ENCODE measurements around the gene ADGRG3.

Gene ADGRG3

DNA sequence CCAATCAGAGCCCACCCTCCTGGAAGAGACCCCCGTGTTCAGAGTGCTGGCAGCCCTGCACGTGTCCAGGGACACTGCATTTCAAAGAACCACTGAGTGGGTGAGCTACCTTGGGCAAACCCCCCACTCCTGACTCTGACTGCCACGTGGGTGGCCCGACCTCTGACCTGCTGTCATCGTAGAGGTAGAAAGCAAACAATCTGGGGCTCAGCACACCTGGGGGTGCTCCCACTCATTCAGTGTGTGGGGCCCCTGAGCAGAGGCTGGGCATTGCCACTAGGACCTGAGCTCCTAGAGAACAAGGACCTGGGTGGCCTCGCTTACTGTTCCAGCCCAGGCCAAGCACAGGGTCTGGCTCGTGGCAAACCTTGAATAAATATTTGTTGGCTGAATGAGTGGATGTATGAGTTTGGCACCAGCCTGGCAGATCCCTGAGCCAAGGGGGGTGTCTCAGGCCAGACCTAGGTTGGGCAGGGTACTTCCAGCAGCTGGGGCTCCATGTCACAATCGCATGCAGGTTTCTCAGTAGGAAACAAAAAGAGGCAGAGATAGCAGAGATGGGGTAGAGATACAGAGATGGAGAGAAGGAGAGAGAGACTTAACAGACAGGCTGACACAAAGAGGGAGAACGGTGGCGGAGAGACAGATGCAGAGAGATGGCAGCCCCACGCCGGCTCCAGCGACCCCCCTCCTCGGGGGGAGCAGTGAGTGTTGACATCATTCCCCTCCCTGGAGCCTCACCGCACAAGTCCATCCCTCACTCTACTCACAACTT, 21.1 kb downstream of the ADGRG3 start:
- Histone ChIP-seq H3K9me3 (ENCODE audit: control insufficient read depth in 1 of 2, low read length in 2 of 2) (no peaks in the 10 kb centered on the region), H3K27ac (ENCODE audit: low read length) (no peak overlapping the region), H3K4me3 (ENCODE audit: low read depth in 1 of 2, low read length in 2 of 2) (no peak overlapping the region), H3K4me1 (ENCODE audit: control insufficient read depth in 1 of 2, insufficient read depth in 2 of 2, low read length in 2 of 2) (peaks cover 0 to 5% of the 10 kb centered on the region in 2 donors), H3K36me3 (ENCODE audit: control insufficient read depth in 1 of 2, insufficient read depth in 2 of 2, low read length in 2 of 2) (no peaks in the 10 kb centered on the region), H3K27me3 (ENCODE audit: low read depth, low read length) (no peaks in the 10 kb centered on the region)

DNA sequence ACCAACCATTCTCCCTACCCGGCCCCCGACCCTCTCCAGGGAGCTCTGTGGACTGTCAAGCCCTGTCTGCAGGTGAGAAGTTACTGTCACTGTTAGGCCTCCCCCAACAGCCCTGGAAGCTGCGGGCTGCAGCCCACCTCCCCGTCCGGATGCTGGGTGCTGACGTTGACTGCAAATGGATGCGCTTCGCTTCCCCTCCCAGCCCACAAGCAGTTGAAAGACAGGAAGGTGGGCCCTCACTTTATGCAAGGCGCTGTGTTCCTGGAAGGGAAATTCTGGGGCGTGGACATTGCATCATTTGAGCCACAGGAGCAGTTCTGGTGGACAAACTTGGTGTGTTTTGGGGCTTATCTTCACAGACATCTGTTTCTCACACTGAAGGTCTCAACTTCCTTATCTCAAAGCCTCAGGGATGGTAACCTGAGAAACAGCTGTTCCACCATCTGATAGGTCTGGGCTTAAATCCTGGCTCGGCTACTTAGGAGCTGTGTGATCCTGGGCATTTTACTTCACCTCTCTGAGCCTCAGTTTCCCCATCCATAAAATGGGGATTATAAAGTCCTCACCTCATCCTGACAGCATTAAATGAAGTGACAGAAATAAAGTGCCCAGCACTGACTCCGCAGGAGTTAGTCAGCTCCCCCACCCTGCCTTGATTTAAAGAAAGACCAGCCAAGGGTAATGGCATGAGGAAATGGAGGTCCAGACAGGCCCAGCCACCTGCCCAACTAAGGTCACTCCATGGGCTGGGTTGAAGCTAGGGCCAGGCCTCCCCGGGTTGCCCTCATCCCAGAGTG, 21.9 kb downstream of the ADGRG3 start:
- H3K27me3 ChIP-seq (ENCODE audit: low read depth, low read length) = no peaks in the 10 kb centered on the region
- H3K4me3 ChIP-seq (ENCODE audit: low read depth in 1 of 2, low read length in 2 of 2) = no peak overlapping the region
- H3K4me1 ChIP-seq (ENCODE audit: control insufficient read depth in 1 of 2, insufficient read depth in 2 of 2, low read length in 2 of 2) = peaks cover 0 to 5% of the 10 kb centered on the region in 2 donors
- no peaks in the 10 kb centered on the region for H3K9me3 ChIP-seq (ENCODE audit: control insufficient read depth in 1 of 2, low read length in 2 of 2)
- no peaks in the 10 kb centered on the region for H3K36me3 ChIP-seq (ENCODE audit: control insufficient read depth in 1 of 2, insufficient read depth in 2 of 2, low read length in 2 of 2)
- no peak overlapping the region for H3K27ac ChIP-seq (ENCODE audit: low read length)

DNA sequence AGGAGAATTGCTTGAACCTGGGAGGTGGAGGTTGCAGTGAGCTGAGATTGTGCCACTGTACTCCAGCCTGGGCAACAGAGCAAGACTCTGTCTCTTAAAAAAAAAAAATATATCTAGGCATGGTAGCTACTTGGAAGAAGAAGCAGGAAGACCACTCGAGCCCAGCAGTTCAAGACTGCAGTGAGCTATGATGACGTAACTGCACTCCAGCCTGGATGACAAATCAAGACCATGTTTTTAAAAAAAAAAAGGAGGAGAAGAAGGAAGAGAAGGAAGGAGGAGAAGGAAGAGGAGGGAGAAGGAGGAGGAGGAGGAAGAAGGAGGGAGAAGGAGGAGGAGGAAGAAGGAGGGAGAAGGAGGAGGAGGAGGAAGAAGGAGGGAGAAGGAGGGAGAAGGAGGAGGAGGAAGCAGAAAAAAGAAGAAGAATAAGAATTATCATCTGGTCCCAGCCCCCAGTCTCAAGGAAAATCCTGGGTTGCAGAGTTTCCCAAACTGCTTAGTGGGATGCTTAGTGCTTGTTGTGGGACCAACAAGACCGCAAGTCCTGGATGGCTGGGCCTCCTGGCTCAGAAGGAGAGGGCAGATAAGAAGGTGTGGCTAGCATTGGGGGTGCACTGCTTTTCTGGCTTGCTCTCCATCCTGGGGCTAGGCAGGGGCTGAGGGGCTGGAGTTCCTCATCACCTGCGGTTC, 22.8 kb downstream of the ADGRG3 start:
- Histone ChIP-seq H3K36me3 (ENCODE audit: control insufficient read depth in 1 of 2, insufficient read depth in 2 of 2, low read length in 2 of 2) (no peaks in the 10 kb centered on the region), H3K27ac (ENCODE audit: low read length) (no peak overlapping the region), H3K4me1 (ENCODE audit: control insufficient read depth in 1 of 2, insufficient read depth in 2 of 2, low read length in 2 of 2) (peaks cover 0 to 5% of the 10 kb centered on the region in 2 donors), H3K4me3 (ENCODE audit: low read depth in 1 of 2, low read length in 2 of 2) (no peak overlapping the region), H3K27me3 (ENCODE audit: low read depth, low read length) (no peaks in the 10 kb centered on the region), H3K9me3 (ENCODE audit: control insufficient read depth in 1 of 2, low read length in 2 of 2) (no peaks in the 10 kb centered on the region)

DNA sequence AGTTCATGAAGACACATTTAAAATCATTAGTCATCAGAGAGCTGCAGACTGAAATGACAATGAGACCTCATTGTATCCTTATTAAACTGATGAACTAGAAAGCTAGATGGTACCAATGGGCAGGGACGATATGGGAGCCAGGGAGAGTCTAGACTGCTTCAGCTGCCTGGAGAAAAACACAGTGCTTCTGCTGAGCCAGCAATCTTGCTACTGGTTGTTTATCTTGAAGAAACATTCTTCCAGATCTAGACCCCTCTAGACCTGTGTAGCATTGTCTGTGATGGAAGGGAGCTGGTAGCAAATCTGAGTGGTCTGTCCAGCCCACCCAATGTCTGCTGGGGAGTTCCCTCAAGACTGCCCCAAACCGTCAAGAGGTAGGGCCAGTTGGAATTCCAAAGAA, 24.5 kb downstream of the ADGRG3 start:
- H3K9me3 ChIP-seq (ENCODE audit: control insufficient read depth in 1 of 2, low read length in 2 of 2) = no peaks in the 10 kb centered on the region
- H3K4me3 ChIP-seq (ENCODE audit: low read depth in 1 of 2, low read length in 2 of 2) = no peak overlapping the region
- H3K27ac ChIP-seq (ENCODE audit: low read length) = no peak overlapping the region
- no peaks in the 10 kb centered on the region for H3K36me3 ChIP-seq (ENCODE audit: control insufficient read depth in 1 of 2, insufficient read depth in 2 of 2, low read length in 2 of 2)
- no peaks in the 10 kb centered on the region for H3K27me3 ChIP-seq (ENCODE audit: low read depth, low read length)
- H3K4me1 ChIP-seq (ENCODE audit: control insufficient read depth in 1 of 2, insufficient read depth in 2 of 2, low read length in 2 of 2) = peaks cover 0 to 5% of the 10 kb centered on the region in 2 donors

DNA sequence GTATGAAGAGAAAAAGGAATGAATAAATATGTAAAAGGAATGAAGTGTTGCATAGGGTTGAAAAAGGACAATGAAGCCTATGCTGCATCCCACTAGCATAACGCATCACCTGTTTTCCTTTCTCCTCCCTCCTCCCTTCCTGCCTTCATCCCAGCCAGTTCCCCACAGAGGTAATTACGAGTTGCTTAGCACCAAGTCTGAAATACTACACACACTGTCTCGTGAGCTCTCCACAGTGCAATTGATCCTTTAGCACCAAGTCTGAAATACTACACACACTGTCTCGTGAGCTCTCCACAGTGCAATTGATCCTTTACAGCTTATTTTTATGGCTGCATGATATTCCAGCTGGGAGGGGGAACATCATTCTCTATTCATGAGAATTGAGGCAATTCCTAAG, 25.4 kb downstream of the ADGRG3 start:
- Histone ChIP-seq H3K4me1 (ENCODE audit: control insufficient read depth in 1 of 2, insufficient read depth in 2 of 2, low read length in 2 of 2) (peaks cover 0 to 5% of the 10 kb centered on the region in 2 donors), H3K36me3 (ENCODE audit: control insufficient read depth in 1 of 2, insufficient read depth in 2 of 2, low read length in 2 of 2) (no peaks in the 10 kb centered on the region), H3K9me3 (ENCODE audit: control insufficient read depth in 1 of 2, low read length in 2 of 2) (no peaks in the 10 kb centered on the region), H3K4me3 (ENCODE audit: low read depth in 1 of 2, low read length in 2 of 2) (no peak overlapping the region), H3K27me3 (ENCODE audit: low read depth, low read length) (no peaks in the 10 kb centered on the region), H3K27ac (ENCODE audit: low read length) (no peak overlapping the region)

DNA sequence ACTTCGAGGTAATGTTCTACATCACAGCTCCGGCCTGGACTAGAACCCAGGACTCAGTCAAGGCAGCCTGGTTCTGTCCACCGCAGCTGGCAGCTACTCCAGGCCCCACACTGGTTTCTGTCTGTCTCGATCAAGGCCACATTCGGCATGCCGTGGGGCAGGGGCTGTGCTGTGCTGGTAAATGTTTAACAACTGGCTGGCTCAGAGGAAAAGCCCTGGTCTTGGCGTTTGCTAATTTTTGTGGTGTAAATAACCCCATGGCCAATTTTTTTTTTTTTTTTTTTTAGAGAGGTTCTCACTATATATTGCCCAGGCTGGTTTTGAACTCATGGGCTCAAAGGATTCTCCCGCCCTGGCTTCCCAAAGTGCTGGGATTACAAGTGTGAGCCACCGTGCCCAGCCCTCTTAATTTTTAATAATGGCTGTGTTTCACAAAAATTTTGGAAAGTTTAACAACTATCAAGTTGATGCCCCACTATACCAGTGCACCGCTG, 26.2 kb downstream of the ADGRG3 start:
- no peaks in the 10 kb centered on the region for H3K36me3 ChIP-seq (ENCODE audit: control insufficient read depth in 1 of 2, insufficient read depth in 2 of 2, low read length in 2 of 2)
- H3K27ac ChIP-seq (ENCODE audit: low read length) = no peak overlapping the region
- peak overlapping the region in 1 of 2 donors; percentile 33 for H3K4me3 ChIP-seq (ENCODE audit: low read depth in 1 of 2, low read length in 2 of 2)
- peaks cover 0 to 5% of the 10 kb centered on the region in 2 donors for H3K4me1 ChIP-seq (ENCODE audit: control insufficient read depth in 1 of 2, insufficient read depth in 2 of 2, low read length in 2 of 2)
- no peaks in the 10 kb centered on the region for H3K27me3 ChIP-seq (ENCODE audit: low read depth, low read length)
- H3K9me3 ChIP-seq (ENCODE audit: control insufficient read depth in 1 of 2, low read length in 2 of 2) = no peaks in the 10 kb centered on the region

DNA sequence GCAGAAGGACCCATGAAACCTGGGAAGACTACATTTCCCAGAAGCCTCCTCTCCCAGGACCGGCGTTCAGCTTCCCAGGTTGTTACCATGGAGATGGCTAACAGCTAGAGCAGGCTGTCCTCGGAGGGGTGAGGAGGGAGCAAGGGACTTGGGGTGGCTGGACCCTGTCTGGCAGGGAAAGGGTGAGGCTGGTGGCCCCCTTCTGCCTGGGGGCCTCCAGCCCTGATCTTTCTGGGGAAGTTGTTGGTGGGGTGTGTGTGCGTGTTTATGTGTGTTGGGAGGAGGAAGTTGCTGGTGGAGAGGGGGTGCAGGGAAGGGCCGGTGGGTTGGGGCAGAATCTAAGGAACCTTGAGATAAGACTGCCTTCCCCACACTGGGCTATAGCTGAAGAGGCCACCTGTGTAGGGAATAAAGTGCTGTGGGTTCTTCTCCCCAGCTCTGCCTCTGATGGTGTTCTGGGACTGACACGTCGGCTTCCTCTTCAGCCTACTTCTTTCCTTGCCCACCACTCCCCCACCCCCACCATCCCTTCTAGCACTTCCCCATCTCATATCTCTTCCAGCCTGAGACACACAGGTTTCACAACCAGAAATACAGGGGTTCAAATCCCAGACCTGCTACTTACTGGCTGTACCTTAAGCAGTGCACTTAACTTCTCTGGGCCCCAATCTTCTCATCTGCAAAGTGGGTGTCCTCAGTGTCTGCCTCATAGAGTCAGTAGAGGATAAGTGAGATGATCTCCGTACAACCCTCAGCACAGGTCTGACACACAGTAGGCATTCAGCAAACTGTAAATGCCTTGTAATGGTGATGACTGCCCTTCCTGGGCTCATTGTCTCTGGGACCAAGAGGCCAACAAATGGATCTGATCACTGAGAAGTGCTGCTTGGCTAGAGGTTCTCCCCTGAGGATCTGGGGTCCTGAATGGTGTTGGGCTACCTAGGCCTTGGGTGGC, 26.9 kb downstream of the ADGRG3 start, which contains the start of gene DRC7:
Gene DRC7, plus strand, starts transcription at position 82 of the 955 bp plus-strand sequence. CDS start 3,144 bp downstream, outside the sequence.
- Histone ChIP-seq H3K4me3 (ENCODE audit: low read depth in 1 of 2, low read length in 2 of 2) (peak within 1 kb of the TSS; percentile 21 to 33), H3K27me3 (ENCODE audit: low read depth, low read length) (no peaks in the 10 kb centered on the region), H3K36me3 (ENCODE audit: control insufficient read depth in 1 of 2, insufficient read depth in 2 of 2, low read length in 2 of 2) (no peaks in the 10 kb centered on the region), H3K4me1 (ENCODE audit: control insufficient read depth in 1 of 2, insufficient read depth in 2 of 2, low read length in 2 of 2) (peaks cover 0 to 5% of the 10 kb centered on the region in 2 donors), H3K27ac (ENCODE audit: low read length) (no peak within 1 kb of the TSS), H3K9me3 (ENCODE audit: control insufficient read depth in 1 of 2, low read length in 2 of 2) (no peaks in the 10 kb centered on the region)

DNA sequence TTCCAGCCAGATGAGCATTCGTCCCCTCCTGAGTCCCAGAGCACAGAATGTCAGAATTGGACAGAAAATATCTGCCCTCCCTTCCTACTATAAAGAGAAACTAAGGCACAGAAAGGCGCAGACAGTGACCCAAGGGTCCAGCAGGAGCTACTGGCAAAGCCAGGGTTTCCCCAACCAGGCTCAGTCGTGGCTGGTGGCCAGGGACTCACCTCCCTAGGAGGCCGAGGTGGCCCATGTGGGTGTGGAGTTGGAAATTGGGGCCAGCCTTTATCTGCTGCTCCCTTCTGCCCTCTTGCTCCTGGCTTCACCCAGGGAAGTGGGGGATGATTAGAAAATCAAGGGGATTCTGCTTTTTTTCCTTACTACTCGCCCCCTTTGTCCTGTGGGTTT, 27.6 kb downstream of the ADGRG3 start:
- H3K4me3 ChIP-seq (ENCODE audit: low read depth in 1 of 2, low read length in 2 of 2) = no peak overlapping the region
- no peaks in the 10 kb centered on the region for H3K9me3 ChIP-seq (ENCODE audit: control insufficient read depth in 1 of 2, low read length in 2 of 2)
- no peaks in the 10 kb centered on the region for H3K36me3 ChIP-seq (ENCODE audit: control insufficient read depth in 1 of 2, insufficient read depth in 2 of 2, low read length in 2 of 2)
- peaks cover 0 to 5% of the 10 kb centered on the region in 2 donors for H3K4me1 ChIP-seq (ENCODE audit: control insufficient read depth in 1 of 2, insufficient read depth in 2 of 2, low read length in 2 of 2)
- H3K27me3 ChIP-seq (ENCODE audit: low read depth, low read length) = no peaks in the 10 kb centered on the region
- no peak overlapping the region for H3K27ac ChIP-seq (ENCODE audit: low read length)

DNA sequence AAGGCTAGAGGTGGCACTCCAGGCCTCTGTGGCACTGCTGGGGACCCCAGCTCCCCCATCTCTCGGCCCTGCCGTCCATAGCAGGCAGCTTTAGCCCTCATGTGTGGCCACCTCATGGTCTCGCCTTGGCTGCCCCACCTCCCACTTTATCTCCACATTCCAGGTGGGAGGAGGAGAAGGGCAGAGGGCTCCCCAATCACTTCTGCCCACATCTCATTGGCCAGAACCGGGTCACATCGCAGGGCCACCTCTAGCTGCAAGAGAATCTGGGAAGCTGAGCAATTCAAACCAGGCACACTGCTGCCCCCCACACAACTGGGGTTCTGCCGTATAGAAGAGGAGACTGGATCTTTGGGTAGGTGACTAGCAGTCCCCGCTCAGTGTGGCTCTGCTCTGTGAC, 28.1 kb downstream of the ADGRG3 start:
- peaks cover 0 to under 1% of the 10 kb centered on the region in 2 donors for H3K4me1 ChIP-seq (ENCODE audit: control insufficient read depth in 1 of 2, insufficient read depth in 2 of 2, low read length in 2 of 2)
- H3K36me3 ChIP-seq (ENCODE audit: control insufficient read depth in 1 of 2, insufficient read depth in 2 of 2, low read length in 2 of 2) = no peaks in the 10 kb centered on the region
- H3K4me3 ChIP-seq (ENCODE audit: low read depth in 1 of 2, low read length in 2 of 2) = no peak overlapping the region
- H3K27me3 ChIP-seq (ENCODE audit: low read depth, low read length) = no peaks in the 10 kb centered on the region
- H3K27ac ChIP-seq (ENCODE audit: low read length) = no peak overlapping the region
- H3K9me3 ChIP-seq (ENCODE audit: control insufficient read depth in 1 of 2, low read length in 2 of 2) = no peaks in the 10 kb centered on the region

DNA sequence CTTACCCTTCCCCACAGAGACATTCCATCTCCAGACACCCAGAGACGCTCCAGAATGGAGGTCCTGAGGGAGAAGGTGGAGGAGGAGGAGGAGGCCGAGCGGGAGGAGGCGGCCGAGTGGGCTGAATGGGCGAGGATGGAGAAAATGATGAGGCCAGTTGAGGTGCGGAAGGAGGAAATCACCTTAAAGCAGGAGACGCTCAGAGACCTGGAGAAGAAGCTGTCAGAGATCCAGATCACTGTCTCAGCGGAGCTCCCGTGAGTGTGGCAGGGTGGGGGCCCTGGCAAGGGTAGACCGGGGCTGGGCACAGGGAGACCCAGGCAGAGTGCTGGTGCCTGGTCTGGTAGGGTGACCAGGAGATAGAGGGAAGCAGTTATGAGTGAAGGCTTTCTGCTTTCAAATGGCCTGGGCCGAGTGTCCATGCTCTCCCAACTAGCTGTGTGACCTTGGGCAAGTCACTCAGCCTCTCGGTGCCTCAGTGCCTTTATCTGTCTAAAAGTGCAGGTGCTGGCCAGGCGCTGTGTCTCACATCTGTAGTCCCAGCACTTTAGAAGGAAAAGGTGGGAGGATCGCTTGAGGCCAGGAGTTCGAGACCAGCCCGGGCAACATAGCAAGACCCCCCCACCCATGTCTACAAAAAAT, 29.9 kb downstream of the ADGRG3 start:
- Histone ChIP-seq H3K27me3 (ENCODE audit: low read depth, low read length) (no peaks in the 10 kb centered on the region), H3K9me3 (ENCODE audit: control insufficient read depth in 1 of 2, low read length in 2 of 2) (no peaks in the 10 kb centered on the region), H3K27ac (ENCODE audit: low read length) (no peak overlapping the region), H3K36me3 (ENCODE audit: control insufficient read depth in 1 of 2, insufficient read depth in 2 of 2, low read length in 2 of 2) (no peaks in the 10 kb centered on the region), H3K4me3 (ENCODE audit: low read depth in 1 of 2, low read length in 2 of 2) (no peak overlapping the region), H3K4me1 (ENCODE audit: control insufficient read depth in 1 of 2, insufficient read depth in 2 of 2, low read length in 2 of 2) (no peaks in the 10 kb centered on the region)
